Uterus (tissue), 2 donors: ENCODE data around the gene PFKFB4.

ENCODE experiments used
- CTCF ChIP-seq, 4 experiments: fragments of 200-600 bp in 2 of 4; fragments of 450-650 bp in 2 of 4; sonication (generic) in 2 of 4; IDR thresholded peaks; one replicate each; pipeline ENCODE4 v1.5.1; 2016 to 2019; ENCODE audit warnings: antibody characterized with exemption in 4 of 4, mild to moderate bottlenecking in 2 of 4, moderate library complexity in 1 of 4
- POLR2A ChIP-seq, 2 donors: fragments of 450-650 bp; IDR thresholded peaks; one replicate each; pipeline ENCODE4 v1.6.1; 2016; ENCODE audit warnings: antibody characterized with exemption in 2 of 2, mild to moderate bottlenecking in 1 of 2, moderate library complexity in 1 of 2

DNA sequence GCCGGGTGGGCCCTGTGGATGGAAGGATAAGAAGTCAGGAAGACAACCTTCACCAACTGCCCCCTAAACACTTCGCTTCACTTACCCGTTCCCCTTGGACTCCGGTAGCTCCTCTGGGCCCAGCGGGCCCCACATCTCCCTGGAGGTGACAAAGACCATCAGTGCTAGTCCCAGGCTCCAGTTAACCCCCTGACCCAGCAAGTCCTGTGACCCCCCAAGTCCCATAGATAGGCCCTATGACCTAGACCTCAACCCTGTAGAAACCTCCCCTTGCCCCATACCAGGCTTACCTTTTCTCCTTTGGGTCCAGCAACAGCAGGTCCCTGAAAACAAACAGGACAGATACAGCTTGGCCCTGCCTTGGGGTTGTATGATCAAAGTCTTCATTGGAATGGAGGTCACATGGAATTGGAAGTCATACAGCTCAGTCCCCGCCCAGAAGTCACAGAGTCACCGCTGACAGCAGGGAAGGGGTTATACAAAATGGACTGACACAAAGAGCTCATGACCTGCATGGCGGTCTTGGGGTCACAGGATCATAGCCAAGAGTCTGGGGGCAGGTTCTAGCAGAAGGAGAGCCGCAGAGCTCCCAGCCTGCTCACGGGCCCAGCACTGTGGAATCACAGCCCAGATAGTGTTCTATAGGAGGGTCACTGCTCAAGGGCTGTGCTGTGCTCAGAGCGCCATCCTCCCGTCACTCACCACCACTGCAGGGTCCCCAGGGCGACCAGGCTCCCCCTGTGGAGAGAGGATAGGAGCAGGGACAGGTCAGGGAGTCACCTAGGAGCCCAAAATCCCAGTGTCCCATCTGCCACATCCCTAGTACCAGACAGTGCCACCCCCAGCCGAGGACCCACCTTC lies 25.2 kb upstream of the PFKFB4 start:
- no peak for TF ChIP-seq CTCF (IDR thresholded peaks at IDR 0.05)
- TF ChIP-seq POLR2A (IDR thresholded peaks at IDR 0.05): no peak
